GM18909 (cell line): ENCODE results near the gene DCLRE1B.
"Not testable (repeated sequence)": the region's sequence is repeated elsewhere in the genome, so short reads cannot be mapped to it uniquely, and the experiment has no call there.

Source experiments
- ATAC-seq: cut with Tn5 transposase; IDR thresholded peaks from one replicate; pipeline ENCODE4 v1.9.1; 2021; ENCODE audit warnings: mild to moderate bottlenecking; ENCODE audit not compliant: unreplicated experiment, poor library complexity

DCLRE1B gene

DNA sequence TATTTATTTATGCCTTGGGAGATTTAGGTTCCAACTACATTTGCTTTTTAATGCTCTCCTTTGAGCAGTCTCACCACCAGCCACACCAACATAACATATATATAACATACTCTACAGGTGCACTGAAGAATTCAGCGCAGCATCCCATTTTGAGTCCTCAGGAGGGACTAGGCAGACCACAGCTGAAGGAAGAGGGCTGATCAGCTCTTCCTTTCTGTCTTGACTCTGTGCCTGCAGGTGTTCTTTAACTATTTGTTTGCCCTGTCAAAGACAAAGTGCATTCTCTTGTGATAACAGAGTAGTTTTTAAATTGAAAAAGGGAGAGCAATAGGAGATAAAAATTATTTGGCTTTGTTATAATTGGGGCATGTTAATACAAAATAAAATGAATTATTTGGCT, 41.0 kb downstream of the DCLRE1B start:
- no peak for ATAC-seq

DNA sequence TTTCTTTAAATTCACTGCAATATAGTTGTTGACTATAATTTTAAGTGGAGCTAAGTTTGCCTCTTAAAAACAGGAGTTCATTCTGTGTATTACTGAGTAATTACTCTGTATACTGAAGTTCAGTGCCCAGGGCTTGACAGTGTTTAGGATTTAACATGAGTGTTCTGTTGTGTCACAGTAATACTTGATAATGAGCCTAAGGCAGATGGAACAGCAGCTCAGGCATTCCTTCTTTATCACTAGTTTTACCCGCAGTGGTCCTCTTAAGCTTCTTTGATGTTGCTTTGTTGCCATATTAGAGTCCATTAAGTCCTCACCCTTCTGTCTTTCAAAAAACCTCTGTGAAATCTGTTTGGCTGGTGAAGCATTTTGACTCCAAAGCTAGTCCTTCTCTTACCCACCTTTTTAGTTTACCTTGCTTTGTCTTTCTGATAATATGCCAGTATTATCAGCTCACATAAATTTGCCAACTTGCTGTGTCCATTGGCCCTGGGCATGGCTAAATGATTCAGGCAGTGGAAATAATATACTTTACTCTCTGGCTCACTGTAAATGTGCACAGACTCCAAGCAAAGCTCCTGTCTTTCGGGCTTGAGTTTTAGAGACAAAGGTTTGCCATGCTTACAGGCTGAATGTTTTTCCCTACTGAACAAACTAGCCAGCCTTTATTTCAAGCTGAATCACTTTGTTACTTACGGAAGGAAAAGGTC, 41.7 kb downstream of the DCLRE1B start:
- ATAC-seq: no peak

DNA sequence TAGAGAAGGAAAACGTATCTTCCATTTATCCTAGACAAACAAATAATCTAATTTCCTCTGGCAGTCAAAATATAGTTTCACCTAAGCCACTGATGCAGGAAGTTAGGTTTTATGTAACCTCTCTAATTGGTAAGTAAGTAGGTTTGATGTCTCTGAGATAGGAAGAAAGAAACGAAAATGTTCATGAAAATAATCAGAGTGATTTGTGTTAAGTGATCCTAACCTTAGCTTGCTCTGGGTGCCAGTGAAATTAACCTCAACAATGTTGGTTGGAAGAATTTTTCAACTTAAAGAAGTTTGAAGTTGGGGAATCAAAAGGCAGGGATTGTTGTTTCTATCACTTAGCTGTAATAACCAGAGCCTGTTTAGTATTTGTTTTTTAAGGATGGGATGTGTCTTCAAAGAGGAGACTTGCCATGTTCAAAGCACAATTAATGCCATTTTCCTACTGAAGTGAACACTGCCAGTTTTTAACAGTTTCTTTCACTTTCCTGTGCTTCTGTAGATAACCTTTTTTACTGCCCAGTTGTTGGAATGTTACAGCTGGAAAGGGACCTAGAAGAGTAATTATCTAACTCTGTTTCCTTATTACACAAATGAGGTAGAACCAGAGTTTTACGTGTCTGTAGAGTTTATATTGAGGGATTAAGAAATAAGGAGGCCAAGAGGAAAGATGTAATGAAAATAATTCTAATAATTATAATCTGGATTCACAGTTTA, 42.4 kb downstream of the DCLRE1B start:
- no peak for ATAC-seq

DNA sequence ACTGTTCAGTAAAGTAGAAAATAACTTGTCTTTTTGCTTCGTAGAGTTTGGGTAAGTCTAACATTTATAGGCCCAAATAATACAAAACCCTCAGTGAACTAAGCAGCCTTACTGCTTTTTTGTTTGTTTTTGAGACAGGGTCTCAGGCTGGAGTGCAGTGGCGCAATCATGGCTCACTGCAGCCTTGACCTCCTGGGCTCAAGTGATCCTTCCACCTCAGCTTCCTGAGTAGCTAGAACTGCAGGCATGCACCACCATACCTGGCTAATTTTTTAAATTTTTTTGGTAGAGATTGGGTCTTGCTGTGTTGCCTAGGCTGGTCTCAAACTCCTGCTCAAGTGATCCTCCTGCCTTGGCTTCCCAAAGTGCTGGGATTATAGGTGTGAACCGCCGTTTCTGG, 43.0 kb downstream of the DCLRE1B start:
- not testable (repeated sequence) for ATAC-seq

DNA sequence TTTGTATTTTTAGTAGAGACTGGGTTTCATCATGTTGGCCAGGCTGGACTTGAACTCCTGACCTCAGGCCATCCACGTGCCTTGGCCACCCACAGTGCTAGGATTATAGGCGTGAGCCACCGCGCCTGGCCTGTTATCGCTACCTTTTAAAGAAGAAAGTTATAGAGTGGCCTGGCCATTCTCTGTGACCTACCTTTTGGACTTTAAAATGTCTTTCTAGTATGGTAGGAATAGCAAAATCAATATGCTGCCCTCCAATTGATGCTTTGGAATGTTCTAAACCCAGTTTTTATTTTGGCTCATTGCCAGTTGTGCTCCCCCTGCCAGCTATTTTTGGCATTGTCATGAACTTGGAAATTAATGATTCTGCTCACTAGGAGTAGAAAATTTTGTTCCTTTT, 43.9 kb downstream of the DCLRE1B start:
- no peak for ATAC-seq

DNA sequence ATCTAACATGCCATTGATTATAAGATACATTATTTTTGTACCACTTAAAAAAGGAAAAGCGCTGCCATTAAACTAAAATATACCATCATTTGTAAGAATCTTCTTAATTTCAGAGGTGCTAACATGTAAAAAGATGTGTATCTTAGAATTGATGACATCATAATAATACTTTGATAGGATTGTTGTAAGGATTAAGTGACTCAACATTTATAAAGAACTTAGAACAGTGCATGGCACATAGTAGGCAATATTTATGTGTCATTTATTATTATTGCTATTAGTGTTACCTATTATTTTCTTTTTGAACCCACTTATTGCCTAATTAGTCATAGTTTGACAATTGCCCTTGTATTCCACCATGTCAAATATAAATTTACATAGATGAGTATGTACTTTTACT, 45.8 kb downstream of the DCLRE1B start:
- ATAC-seq: no peak

DNA sequence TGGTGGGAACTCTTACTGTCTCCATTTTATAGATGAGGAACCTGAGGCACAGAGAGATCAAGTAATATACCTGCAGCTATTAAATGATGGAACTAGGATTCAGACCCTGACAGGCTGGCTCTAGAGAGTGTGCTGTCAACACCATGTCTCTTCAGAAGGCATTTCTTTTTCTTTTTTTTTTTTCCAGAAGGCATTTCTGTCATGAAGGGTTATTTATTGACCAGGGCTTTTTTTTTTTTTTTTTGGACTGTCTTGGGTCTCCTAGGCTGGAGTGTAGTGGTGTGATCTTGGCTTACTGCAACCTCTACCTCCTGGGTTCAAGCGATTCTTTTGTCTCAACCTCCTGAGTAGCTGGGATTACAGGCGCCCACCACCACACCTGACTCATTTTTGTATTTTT, 46.6 kb downstream of the DCLRE1B start:
- ATAC-seq: no peak

DNA sequence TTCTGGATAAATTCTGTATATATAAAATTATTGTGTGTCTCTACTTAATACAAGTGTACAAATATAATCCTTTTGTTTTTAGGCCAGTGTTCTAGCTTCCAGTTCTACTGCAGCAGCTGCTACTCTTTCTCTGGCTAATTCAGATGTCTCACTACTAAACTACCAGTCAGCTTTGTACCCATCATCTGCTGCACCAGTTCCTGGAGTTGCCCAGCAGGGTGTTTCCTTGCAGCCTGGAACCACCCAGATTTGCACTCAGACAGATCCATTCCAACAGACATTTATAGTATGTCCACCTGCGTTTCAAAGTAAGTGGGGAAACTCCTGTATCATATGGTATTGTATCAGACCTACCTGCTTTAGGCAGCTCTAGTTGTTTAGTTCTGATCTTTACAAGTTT, 52.9 kb downstream of the DCLRE1B start:
- ATAC-seq: no peak

DNA sequence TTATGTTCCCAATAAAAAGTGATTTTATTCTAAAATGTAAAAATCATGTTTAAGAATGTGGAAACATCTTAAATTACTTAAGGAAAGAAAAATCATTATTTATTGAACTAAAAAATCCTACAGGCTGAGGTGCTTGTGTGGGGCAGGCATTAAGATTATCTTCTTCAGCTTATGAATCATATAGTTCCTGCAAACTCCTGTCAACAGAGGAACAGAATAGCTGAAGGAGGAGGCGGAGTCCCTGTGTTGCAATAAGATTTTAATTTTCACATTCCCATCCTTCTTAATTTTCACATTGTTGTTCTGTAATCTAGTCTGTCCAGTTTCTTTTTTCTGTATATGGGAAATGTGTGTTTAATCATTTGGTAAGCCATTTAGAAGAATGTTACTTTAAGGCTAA, 53.6 kb downstream of the DCLRE1B start:
- no peak for ATAC-seq

DNA sequence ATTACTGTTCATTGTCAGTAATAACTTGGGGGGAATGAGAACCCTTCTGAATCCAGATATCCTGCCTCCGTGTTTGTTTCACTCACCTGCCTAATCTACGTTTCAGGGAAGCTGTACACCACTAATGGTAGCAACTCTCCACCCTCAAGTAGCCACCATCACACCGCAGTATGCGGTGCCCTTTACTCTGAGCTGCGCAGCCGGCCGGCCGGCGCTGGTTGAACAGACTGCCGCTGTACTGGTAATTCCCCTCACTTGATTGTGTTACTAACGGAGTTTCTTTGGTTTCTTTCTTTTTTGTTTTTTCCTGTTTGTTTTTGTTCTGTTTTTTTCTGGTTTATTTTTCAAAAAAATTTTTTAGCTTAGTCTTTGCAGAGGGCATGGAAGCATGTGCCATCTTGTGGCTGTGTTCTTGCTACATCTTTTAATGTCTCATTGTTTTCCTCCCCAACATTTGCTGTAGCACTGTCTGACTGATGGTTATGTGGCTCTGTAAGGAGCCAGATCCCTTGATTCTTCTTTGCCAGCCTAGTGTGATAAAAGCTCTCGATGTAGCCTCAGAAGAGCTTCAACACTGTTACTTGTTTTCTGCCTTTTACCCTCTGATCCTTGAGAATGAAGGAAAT, 58.3 kb downstream of the DCLRE1B start:
- no peak for ATAC-seq
